Stomach smooth muscle (tissue), 2 donors: ENCODE measurements around the gene H6PD.

Source experiments
- H3K27ac ChIP-seq: one replicate; pipeline ENCODE4 v1.7.0; 2013; ENCODE audit warnings: mild to moderate bottlenecking, low read length, inconsistent platforms
- H3K27me3 ChIP-seq, 2 donors: one replicate each; pipeline ENCODE4 v1.7.0; 2013; ENCODE audit warnings: low read length in 2 of 2; ENCODE audit not compliant: insufficient read depth in 2 of 2, control insufficient read depth in 1 of 2
- H3K36me3 ChIP-seq, 2 donors: one replicate each; pipeline ENCODE4 v1.7.0; 2013; ENCODE audit warnings: low read length in 2 of 2; ENCODE audit not compliant: control insufficient read depth in 2 of 2, insufficient read depth in 2 of 2
- H3K4me1 ChIP-seq: one replicate; pipeline ENCODE4 v1.7.0; 2013; ENCODE audit warnings: low read length; ENCODE audit not compliant: control insufficient read depth, insufficient read depth
- H3K4me3 ChIP-seq, 2 donors: one replicate each; pipeline ENCODE4 v1.7.0; 2013; ENCODE audit warnings: low read length in 2 of 2
- H3K9ac ChIP-seq, 2 donors: one replicate each; pipeline ENCODE4 v1.7.0; 2013; ENCODE audit warnings: low read length in 2 of 2, mild to moderate bottlenecking in 1 of 2
- H3K9me3 ChIP-seq, 2 donors: one replicate each; pipeline ENCODE4 v1.7.0; 2013; ENCODE audit warnings: low read length in 2 of 2; ENCODE audit not compliant: control insufficient read depth in 2 of 2
- donor health status: healthy.
- donor health status: Pancreatic carcinoma.

The H6PD gene

GRCh38 chr1:9302745-9303524, 68.4 kb downstream of the H6PD start:
- Histone ChIP-seq H3K27ac (peak overlapping the region; percentile 55), H3K9me3 (no peaks in the 10 kb centered on the region), H3K36me3 (peaks cover 0 to 5% of the 10 kb centered on the region in 2 donors), H3K4me3 (peak overlapping the region; percentile 29 to 37), H3K4me1 (peaks cover 48% of the 10 kb centered on the region), H3K27me3 (no peaks in the 10 kb centered on the region), H3K9ac (peak overlapping the region in 1 of 2 donors; percentile 61)

DNA sequence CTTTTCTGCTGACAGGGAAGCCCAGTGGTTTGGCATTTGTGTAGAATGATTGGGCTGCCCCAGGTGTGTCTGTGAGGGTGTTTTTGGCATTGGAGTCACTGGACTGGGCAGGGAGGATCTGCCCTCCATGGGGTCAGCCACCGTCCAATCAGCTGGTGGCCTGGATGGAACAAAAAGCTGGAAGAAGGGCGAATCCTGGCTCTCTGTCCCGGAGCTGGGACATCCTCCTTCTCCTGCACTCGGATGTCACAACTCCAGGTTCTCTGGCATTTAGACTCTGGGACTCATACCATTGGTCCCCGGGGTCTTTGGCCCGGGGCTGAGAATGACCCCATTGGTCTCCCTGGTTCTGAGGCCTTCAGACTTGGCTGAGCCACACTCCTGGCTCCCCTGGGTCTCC, 69.3 kb downstream of the H6PD start:
- Histone ChIP-seq H3K4me3 (no peak overlapping the region), H3K27ac (no peak overlapping the region), H3K9ac (peak overlapping the region in 1 of 2 donors; percentile 61), H3K9me3 (no peaks in the 10 kb centered on the region), H3K36me3 (peaks cover 0 to 5% of the 10 kb centered on the region in 2 donors), H3K27me3 (no peaks in the 10 kb centered on the region), H3K4me1 (peaks cover 53% of the 10 kb centered on the region)

GRCh38 chr1:9305216-9305615, 70.6 kb downstream of the H6PD start:
- Histone ChIP-seq H3K27ac (no peak overlapping the region), H3K9me3 (no peaks in the 10 kb centered on the region), H3K9ac (no peak overlapping the region), H3K36me3 (peaks cover 0 to 5% of the 10 kb centered on the region in 2 donors), H3K4me3 (no peak overlapping the region), H3K4me1 (peaks cover 53% of the 10 kb centered on the region), H3K27me3 (no peaks in the 10 kb centered on the region)

DNA sequence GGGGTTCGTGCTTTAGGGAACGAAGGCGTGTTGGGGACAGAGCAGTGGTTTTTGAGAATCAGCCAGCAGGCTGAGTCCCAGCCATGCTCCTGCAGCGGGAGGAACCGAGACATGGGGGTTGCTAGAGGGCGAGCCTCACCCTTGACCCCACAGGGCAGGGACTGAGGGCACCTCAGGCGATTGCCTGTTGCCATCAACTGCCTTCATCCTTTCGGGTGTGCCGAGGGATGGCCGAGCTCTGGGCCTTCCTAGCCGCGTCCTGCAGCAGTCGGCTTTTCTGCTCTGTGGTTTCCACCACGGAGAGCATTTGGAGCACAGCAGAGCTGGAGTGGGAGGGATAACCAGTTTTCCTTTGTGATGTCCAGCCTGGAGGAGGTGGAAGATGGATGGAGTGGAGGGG, 71.4 kb downstream of the H6PD start:
- peaks cover 0 to 5% of the 10 kb centered on the region in 2 donors for H3K36me3 ChIP-seq
- no peaks in the 10 kb centered on the region for H3K9me3 ChIP-seq
- no peak overlapping the region for H3K27ac ChIP-seq
- H3K27me3 ChIP-seq = no peaks in the 10 kb centered on the region
- H3K9ac ChIP-seq = no peak overlapping the region
- no peak overlapping the region for H3K4me3 ChIP-seq
- H3K4me1 ChIP-seq = peaks cover 49% of the 10 kb centered on the region

DNA sequence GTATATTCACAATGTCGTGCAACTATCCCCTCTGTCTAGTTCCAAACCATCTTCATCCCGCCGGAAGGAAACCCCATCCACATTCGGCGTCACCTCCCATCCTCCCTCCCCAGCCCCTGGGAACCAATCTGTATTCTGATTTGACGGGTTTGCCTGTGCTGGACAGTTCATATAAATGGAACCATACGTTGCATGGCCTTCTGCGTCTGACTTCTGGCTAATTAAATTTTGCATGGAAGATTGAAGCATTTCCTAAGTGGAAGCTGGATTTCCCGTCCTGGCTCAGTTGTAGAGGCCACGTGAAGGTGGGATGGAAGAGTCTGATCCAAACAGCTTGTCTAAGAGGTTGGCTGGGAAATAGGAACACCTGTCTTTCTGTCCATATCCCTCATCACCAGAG, 72.7 kb downstream of the H6PD start:
- H3K4me3 ChIP-seq = no peak overlapping the region
- no peaks in the 10 kb centered on the region for H3K27me3 ChIP-seq
- peaks cover 38% of the 10 kb centered on the region for H3K4me1 ChIP-seq
- H3K36me3 ChIP-seq = no peaks in the 10 kb centered on the region
- no peak overlapping the region for H3K27ac ChIP-seq
- no peak overlapping the region for H3K9ac ChIP-seq
- no peaks in the 10 kb centered on the region for H3K9me3 ChIP-seq

DNA sequence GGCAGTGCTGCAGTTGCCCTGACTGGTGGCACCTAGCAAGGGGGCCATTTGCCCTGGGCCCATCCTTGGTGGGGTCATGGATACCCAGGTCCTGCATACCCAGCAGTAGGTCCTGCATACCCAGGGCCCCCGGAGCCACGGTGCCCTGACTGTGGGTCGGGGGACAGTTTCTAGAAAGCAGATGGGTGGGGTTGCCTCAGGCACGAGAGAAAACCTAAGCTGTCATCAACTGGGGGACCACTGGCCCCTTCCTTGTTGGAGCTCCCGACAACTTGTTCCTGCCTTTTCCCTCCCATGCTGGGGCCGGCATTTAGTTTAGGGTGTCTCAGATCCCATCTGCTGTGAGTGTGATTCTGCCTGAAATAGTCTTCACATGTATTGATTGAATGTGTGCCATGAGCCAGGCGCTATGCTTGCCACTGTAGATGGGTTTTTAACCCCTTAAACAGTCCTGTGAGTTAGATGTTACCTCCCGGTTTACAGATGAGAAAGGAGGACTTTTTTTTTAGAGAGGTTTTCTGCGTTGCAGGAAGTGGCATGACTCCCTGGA, 73.7 kb downstream of the H6PD start:
- H3K9me3 ChIP-seq = no peaks in the 10 kb centered on the region
- no peaks in the 10 kb centered on the region for H3K36me3 ChIP-seq
- no peak overlapping the region for H3K4me3 ChIP-seq
- no peaks in the 10 kb centered on the region for H3K27me3 ChIP-seq
- H3K9ac ChIP-seq = no peak overlapping the region
- no peak overlapping the region for H3K27ac ChIP-seq
- H3K4me1 ChIP-seq = peaks cover 31% of the 10 kb centered on the region

- H3K4me1 ChIP-seq = peaks cover 23% of the 10 kb centered on the region
- H3K9me3 ChIP-seq = no peaks in the 10 kb centered on the region
- H3K9ac ChIP-seq = no peak overlapping the region
- H3K4me3 ChIP-seq = no peak overlapping the region
- H3K27me3 ChIP-seq = no peaks in the 10 kb centered on the region
- H3K36me3 ChIP-seq = no peaks in the 10 kb centered on the region
- H3K27ac ChIP-seq = no peak overlapping the region
Observed at GRCh38 chr1:9309080-9309479, 74.5 kb downstream of the H6PD start.

GRCh38 chr1:9309991-9310390, 75.4 kb downstream of the H6PD start:
- H3K27ac ChIP-seq = no peak overlapping the region
- no peaks in the 10 kb centered on the region for H3K27me3 ChIP-seq
- H3K36me3 ChIP-seq = no peaks in the 10 kb centered on the region
- H3K4me3 ChIP-seq = no peak overlapping the region
- H3K9ac ChIP-seq = no peak overlapping the region
- no peaks in the 10 kb centered on the region for H3K9me3 ChIP-seq
- peaks cover 23% of the 10 kb centered on the region for H3K4me1 ChIP-seq

DNA sequence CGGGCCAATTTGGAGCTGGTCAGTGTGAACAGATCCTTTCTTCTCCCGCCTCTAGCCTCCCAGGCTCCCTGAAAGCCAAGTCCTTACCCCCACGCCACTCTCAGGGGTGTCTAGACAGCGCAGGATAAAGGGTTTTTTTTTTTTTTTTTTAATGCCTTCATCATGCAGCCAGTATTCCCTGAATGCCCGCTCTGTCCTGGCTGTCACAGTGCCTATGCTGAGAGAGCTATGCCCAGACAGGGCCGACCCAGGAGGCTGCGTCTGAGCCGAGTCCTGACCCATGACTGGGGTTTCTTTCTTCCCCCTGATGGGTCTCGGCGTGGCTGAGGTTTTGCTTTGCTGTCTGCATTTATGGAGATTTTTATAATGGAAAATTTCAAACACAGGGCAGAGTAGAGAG, 76.5 kb downstream of the H6PD start:
- Histone ChIP-seq H3K36me3 (peaks cover 0 to 4% of the 10 kb centered on the region in 2 donors), H3K27me3 (no peaks in the 10 kb centered on the region), H3K4me1 (peaks cover 20% of the 10 kb centered on the region), H3K9me3 (no peaks in the 10 kb centered on the region), H3K9ac (no peak overlapping the region), H3K27ac (no peak overlapping the region), H3K4me3 (no peak overlapping the region)

GRCh38 chr1:9311479-9311878, 76.9 kb downstream of the H6PD start:
- H3K9me3 ChIP-seq = no peaks in the 10 kb centered on the region
- H3K27ac ChIP-seq = no peak overlapping the region
- H3K27me3 ChIP-seq = no peaks in the 10 kb centered on the region
- H3K36me3 ChIP-seq = peaks cover 0 to 6% of the 10 kb centered on the region in 2 donors
- H3K4me1 ChIP-seq = peaks cover 22% of the 10 kb centered on the region
- no peak overlapping the region for H3K4me3 ChIP-seq
- no peak overlapping the region for H3K9ac ChIP-seq

DNA sequence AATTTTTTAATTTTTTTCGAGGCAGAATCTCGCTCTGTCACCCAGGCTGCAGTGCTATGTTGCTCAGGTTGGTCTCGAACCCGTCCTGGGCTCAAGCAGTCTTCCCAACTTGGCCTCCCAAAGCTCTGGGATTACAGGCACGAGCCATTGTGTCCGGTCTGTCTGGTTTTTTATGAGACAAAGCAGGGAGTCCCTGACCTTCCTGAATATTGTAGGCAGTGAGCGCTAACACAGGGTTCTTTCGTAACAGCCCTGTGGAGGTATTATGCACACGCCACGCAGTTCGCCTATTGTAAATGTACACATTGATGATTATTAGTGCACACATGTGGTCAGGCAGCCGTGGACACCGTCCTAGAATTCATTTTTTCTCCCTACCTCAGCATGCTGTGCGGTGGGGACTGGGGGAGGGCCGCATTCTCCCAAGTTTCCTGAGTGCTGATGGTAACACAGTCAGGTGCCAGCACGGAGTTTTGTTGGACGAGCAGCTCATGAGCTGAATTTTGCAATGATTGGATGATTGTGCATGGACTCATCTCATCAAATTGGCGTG, 77.7 kb downstream of the H6PD start:
- Histone ChIP-seq H3K9ac (no peak overlapping the region), H3K27me3 (no peaks in the 10 kb centered on the region), H3K4me1 (peaks cover 23% of the 10 kb centered on the region), H3K36me3 (peaks cover 0 to 6% of the 10 kb centered on the region in 2 donors), H3K4me3 (no peak overlapping the region), H3K27ac (no peak overlapping the region), H3K9me3 (no peaks in the 10 kb centered on the region)
